DND-41 (cell line): ENCODE data around the gene TRPM3.

Experiments used
- ATAC-seq: fragments of 200-7000 bp; cut with Tn5 transposase; 3 replicates; pipeline ENCODE4 v1.9.1; 2021; ENCODE audit warnings: low read depth; ENCODE audit not compliant: insufficient read depth
- DNase-seq: peaks from one replicate; pipeline ENCODE4 v3.0.0-alpha.2; 2020
- H2AFZ ChIP-seq: 2 replicates; pipeline ENCODE4 v1.6.0; 2012; ENCODE audit warnings: low read depth, low read length
- H3K27ac ChIP-seq: 2 replicates; pipeline ENCODE4 v1.5.1; 2012; ENCODE audit warnings: low read length, inconsistent platforms
- H3K27me3 ChIP-seq: fragments of 200-600 bp; sonication (generic); 2 replicates; pipeline ENCODE4 v1.6.0; 2012; ENCODE audit warnings: low read length, mild to moderate bottlenecking, inconsistent platforms; ENCODE audit not compliant: insufficient read depth, poor library complexity
- H3K36me3 ChIP-seq: 2 replicates; pipeline ENCODE4 v1.5.1; 2012; ENCODE audit warnings: low read length, inconsistent platforms; ENCODE audit not compliant: insufficient read depth
- H3K4me1 ChIP-seq: 2 replicates; pipeline ENCODE4 v1.5.1; 2012; ENCODE audit warnings: mild to moderate bottlenecking, low read length; ENCODE audit not compliant: insufficient read depth
- H3K4me2 ChIP-seq: 2 replicates; pipeline ENCODE4 v1.6.0; 2012; ENCODE audit warnings: mild to moderate bottlenecking, moderate library complexity, low read length, inconsistent platforms; ENCODE audit not compliant: insufficient read depth
- H3K4me3 ChIP-seq, 2 experiments: fragments of 200-600 bp in 1 of 2; shearing (Covaris generic) in 1 of 2; 2 replicates each; pipeline ENCODE4 v1.5.1; 2012 to 2016; ENCODE audit warnings: inconsistent platforms in 2 of 2, low read length in 2 of 2, mild to moderate bottlenecking in 2 of 2, low read depth in 1 of 2, moderate library complexity in 1 of 2
- H3K79me2 ChIP-seq: 2 replicates; pipeline ENCODE4 v1.6.0; 2012; ENCODE audit warnings: low read length, inconsistent platforms; ENCODE audit not compliant: insufficient read depth
- H3K9ac ChIP-seq: 2 replicates; pipeline ENCODE4 v1.6.0; 2012; ENCODE audit warnings: low read depth, mild to moderate bottlenecking, inconsistent platforms, low read length, moderate library complexity
- H3K9me3 ChIP-seq: 2 replicates; pipeline ENCODE4 v1.5.1; 2012; ENCODE audit warnings: low read length, moderate library complexity, mild to moderate bottlenecking, inconsistent platforms; ENCODE audit not compliant: insufficient read depth, severe bottlenecking
- H4K20me1 ChIP-seq: 2 replicates; pipeline ENCODE4 v1.6.0; 2012; ENCODE audit warnings: low read length; ENCODE audit not compliant: insufficient read depth
- EZH2 ChIP-seq: IDR thresholded peaks from 3 replicates; pipeline ENCODE4 v1.6.1; 2012; ENCODE audit warnings: borderline replicate concordance, low read depth, mild to moderate bottlenecking, moderate library complexity, low read length, inconsistent platforms; ENCODE audit not compliant: severe bottlenecking
- TF ChIP-seq, protein P1 (sequence below): IDR thresholded peaks from 2 replicates; pipeline ENCODE4 v1.5.1; 2012; ENCODE audit warnings: borderline replicate concordance, low read length, moderate library complexity, mild to moderate bottlenecking; ENCODE audit not compliant: poor library complexity, severe bottlenecking; ENCODE audit errors: extremely low read depth

Gene TRPM3

GRCh38 chr9:70994582-70994981 is 126.8 kb downstream of the TRPM3 start:
- H3K4me1 ChIP-seq = no peaks in the 10 kb centered on the region
- no peak overlapping the region for H3K4me2 ChIP-seq
- H3K9me3 ChIP-seq = no peaks in the 10 kb centered on the region
- H3K79me2 ChIP-seq = no peaks in the 10 kb centered on the region
- DNase-seq = no peak
- H2AFZ ChIP-seq = no peak overlapping the region
- TF ChIP-seq, protein P1, sequence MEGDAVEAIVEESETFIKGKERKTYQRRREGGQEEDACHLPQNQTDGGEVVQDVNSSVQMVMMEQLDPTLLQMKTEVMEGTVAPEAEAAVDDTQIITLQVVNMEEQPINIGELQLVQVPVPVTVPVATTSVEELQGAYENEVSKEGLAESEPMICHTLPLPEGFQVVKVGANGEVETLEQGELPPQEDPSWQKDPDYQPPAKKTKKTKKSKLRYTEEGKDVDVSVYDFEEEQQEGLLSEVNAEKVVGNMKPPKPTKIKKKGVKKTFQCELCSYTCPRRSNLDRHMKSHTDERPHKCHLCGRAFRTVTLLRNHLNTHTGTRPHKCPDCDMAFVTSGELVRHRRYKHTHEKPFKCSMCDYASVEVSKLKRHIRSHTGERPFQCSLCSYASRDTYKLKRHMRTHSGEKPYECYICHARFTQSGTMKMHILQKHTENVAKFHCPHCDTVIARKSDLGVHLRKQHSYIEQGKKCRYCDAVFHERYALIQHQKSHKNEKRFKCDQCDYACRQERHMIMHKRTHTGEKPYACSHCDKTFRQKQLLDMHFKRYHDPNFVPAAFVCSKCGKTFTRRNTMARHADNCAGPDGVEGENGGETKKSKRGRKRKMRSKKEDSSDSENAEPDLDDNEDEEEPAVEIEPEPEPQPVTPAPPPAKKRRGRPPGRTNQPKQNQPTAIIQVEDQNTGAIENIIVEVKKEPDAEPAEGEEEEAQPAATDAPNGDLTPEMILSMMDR = no peak
- TF ChIP-seq EZH2 = no peak
- no peaks in the 10 kb centered on the region for H3K27me3 ChIP-seq
- no peaks in the 10 kb centered on the region for H3K36me3 ChIP-seq
- H3K27ac ChIP-seq = no peak overlapping the region
- H3K4me3 ChIP-seq = no peak overlapping the region
- ATAC-seq = no peak
- H3K9ac ChIP-seq = no peak overlapping the region
- no peaks in the 10 kb centered on the region for H4K20me1 ChIP-seq

DNA sequence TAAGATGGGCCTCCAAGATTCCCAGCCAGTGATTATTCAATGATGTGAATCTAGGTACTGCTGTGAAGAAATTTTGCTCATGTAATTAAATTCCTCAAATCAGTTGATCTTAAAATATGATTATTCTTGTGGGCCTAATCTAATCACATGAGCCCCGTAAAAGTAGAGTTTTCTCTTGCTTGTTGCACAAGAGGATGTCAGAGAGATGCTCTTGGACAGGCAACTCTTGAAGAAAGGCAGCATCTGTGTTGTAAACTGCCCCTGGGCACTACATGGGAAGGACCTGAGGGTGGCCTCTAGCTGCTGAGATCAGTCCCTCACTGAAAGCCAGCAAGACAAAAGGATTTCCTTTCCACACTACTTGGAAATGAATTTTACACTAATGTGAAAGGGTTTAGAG is 132.9 kb downstream of the TRPM3 start:
- Histone ChIP-seq H3K9me3 (no peaks in the 10 kb centered on the region), H3K4me1 (no peaks in the 10 kb centered on the region), H3K9ac (no peak overlapping the region), H3K4me3 (no peak overlapping the region), H2AFZ (no peak overlapping the region), H3K4me2 (no peak overlapping the region), H3K79me2 (no peaks in the 10 kb centered on the region), H3K27ac (no peak overlapping the region), H4K20me1 (no peaks in the 10 kb centered on the region), H3K27me3 (no peaks in the 10 kb centered on the region), H3K36me3 (no peaks in the 10 kb centered on the region)
- ATAC-seq (no peak), DNase-seq (no peak)
- no peak for TF ChIP-seq EZH2
- TF ChIP-seq, protein P1 = no peak

DNA sequence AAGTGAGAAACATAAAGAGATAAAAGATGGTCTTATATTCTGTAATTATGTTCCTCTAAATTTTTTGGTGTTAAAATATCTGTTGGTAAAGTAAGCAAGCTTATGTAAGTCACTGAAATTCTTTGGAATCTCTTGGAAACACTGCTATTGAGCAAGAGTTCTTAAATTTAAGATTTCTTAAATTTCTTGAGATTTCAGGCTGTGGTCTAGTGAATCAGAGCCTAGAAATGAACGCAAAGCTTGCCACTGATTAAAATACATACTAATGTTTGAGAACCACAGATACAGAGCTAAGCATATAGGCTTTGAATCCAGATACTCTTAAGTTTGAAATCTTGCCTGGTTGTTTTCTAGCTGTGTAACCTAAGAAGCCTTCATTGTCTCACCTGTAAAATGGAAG is 133.4 kb downstream of the TRPM3 start:
- Histone ChIP-seq H3K4me2 (no peak overlapping the region), H3K9ac (no peak overlapping the region), H3K27ac (no peak overlapping the region), H3K79me2 (no peaks in the 10 kb centered on the region), H3K27me3 (no peaks in the 10 kb centered on the region), H4K20me1 (no peaks in the 10 kb centered on the region), H3K9me3 (no peaks in the 10 kb centered on the region), H3K36me3 (no peaks in the 10 kb centered on the region), H3K4me1 (no peaks in the 10 kb centered on the region), H2AFZ (no peak overlapping the region), H3K4me3 (no peak overlapping the region)
- TF ChIP-seq EZH2 = no peak
- TF ChIP-seq, protein P1 = no peak
- DNase-seq (no peak), ATAC-seq (no peak)

GRCh38 chr9:70986984-70987383 is 134.4 kb downstream of the TRPM3 start:
- ATAC-seq (no peak), DNase-seq (no peak)
- H3K4me3 ChIP-seq = no peak overlapping the region
- H3K4me1 ChIP-seq = no peaks in the 10 kb centered on the region
- no peaks in the 10 kb centered on the region for H3K36me3 ChIP-seq
- H3K9me3 ChIP-seq = no peaks in the 10 kb centered on the region
- H2AFZ ChIP-seq = no peak overlapping the region
- H3K4me2 ChIP-seq = no peak overlapping the region
- H3K27me3 ChIP-seq = no peaks in the 10 kb centered on the region
- no peak overlapping the region for H3K9ac ChIP-seq
- no peaks in the 10 kb centered on the region for H4K20me1 ChIP-seq
- H3K27ac ChIP-seq = no peak overlapping the region
- TF ChIP-seq, protein P1 = no peak
- TF ChIP-seq EZH2 = no peak
- no peaks in the 10 kb centered on the region for H3K79me2 ChIP-seq
